SU-DHL-6 (cell line): Measurements from ENCODE around the gene NOVA1.

Experiments used
- H2AFZ ChIP-seq: fragments of 200-600 bp; sonication (generic); 2 replicates; pipeline ENCODE4 v1.6.1; 2014; ENCODE audit warnings: low read depth, mild to moderate bottlenecking, moderate library complexity, mixed read lengths, antibody characterized with exemption, low read length; ENCODE audit not compliant: severe bottlenecking
- H3F3A ChIP-seq: fragments of 200-600 bp; shearing (Covaris generic); 2 replicates; pipeline ENCODE4 v1.6.0; 2016; ENCODE audit warnings: antibody characterized with exemption, mild to moderate bottlenecking; ENCODE audit not compliant: insufficient read depth
- H3K27ac ChIP-seq: fragments of 200-600 bp; sonication (generic); 2 replicates; pipeline ENCODE4 v1.5.1; 2016; ENCODE audit warnings: low read depth, mild to moderate bottlenecking, low read length, moderate library complexity, mixed read lengths
- H3K27me3 ChIP-seq: fragments of 200-600 bp; sonication (generic), shearing (Covaris generic); 2 replicates; pipeline ENCODE4 v1.6.0; 2014; ENCODE audit warnings: mild to moderate bottlenecking, low read length
- H3K36me3 ChIP-seq: fragments of 200-600 bp; sonication (generic); 2 replicates; pipeline ENCODE4 v1.6.1; 2014; ENCODE audit warnings: mild to moderate bottlenecking, low read length, mixed read lengths
- H3K4me2 ChIP-seq: fragments of 300-600, 200-600 bp; shearing (Covaris generic), sonication (generic); 2 replicates; pipeline ENCODE4 v1.6.0; 2014; ENCODE audit warnings: low read length, low read depth, mild to moderate bottlenecking; ENCODE audit not compliant: poor library complexity, severe bottlenecking
- H3K4me3 ChIP-seq: fragments of 200-600 bp; sonication (generic); 2 replicates; pipeline ENCODE4 v1.5.1; 2014; ENCODE audit warnings: antibody characterized with exemption, low read length, mild to moderate bottlenecking, mixed read lengths; ENCODE audit not compliant: insufficient read depth, poor library complexity, severe bottlenecking
- H3K79me2 ChIP-seq: fragments of 200-600 bp; sonication (generic); 2 replicates; pipeline ENCODE4 v1.6.1; 2014; ENCODE audit warnings: mild to moderate bottlenecking, low read length, moderate library complexity; ENCODE audit not compliant: insufficient read depth
- H3K9ac ChIP-seq: fragments of 200-600 bp; sonication (generic); 2 replicates; pipeline ENCODE4 v1.7.0; 2014; ENCODE audit warnings: mild to moderate bottlenecking, low read length
- H3K9me2 ChIP-seq: fragments of 200-600 bp; sonication (generic); replicated peaks from 2 replicates; pipeline ENCODE4 v1.6.1; 2014; ENCODE audit warnings: low read length; ENCODE audit not compliant: insufficient read depth
- H3K9me3 ChIP-seq: fragments of 200-600 bp; sonication (generic); 2 replicates; pipeline ENCODE4 v1.6.1; 2014; ENCODE audit warnings: low read length, mixed read lengths; ENCODE audit not compliant: insufficient read depth
- H4K20me1 ChIP-seq: fragments of 200-600 bp; sonication (generic); 2 replicates; pipeline ENCODE4 v1.6.1; 2014; ENCODE audit warnings: low read depth, mild to moderate bottlenecking, antibody characterized with exemption, low read length, moderate library complexity, mixed read lengths
- EZH2phosphoT487 ChIP-seq: fragments of 200-600 bp; sonication (generic), shearing (Covaris generic); conservative IDR thresholded peaks from 2 replicates; pipeline ENCODE4 v1.6.1; 2018; ENCODE audit warnings: mild to moderate bottlenecking, antibody characterized with exemption, low read length, moderate library complexity, mixed read lengths
- TF ChIP-seq, protein P1 (sequence below): fragments of 200-600 bp; sonication (generic); IDR thresholded peaks from one replicate; pipeline ENCODE4 v1.5.1; 2017; ENCODE audit warnings: antibody characterized with exemption, mild to moderate bottlenecking, low read length, moderate library complexity; ENCODE audit not compliant: insufficient read depth, poor library complexity, severe bottlenecking

NOVA1 gene

DNA sequence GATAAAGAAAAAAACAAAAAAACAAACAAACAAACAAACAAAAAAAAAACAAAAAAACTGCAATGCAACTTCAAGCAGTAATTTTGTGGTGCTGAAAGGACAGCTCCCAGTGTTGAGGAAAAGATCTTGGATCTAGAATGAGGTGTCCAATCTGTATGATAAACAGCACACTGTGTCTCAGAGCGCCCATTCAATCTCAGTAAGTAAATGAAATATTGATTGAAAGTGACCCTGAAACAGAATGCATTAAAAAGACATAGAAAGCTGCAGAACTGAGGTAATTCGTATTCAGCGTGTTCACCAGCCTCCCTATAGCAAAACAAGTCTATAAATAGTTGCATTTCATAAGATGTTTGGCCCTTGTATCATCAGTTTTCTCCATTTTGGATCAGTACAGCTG lies 153.0 kb downstream of the NOVA1 start:
- no peak overlapping the region for H3K4me2 ChIP-seq
- H3K4me3 ChIP-seq: no peak overlapping the region
- no peak overlapping the region for H3K9ac ChIP-seq
- H3K27ac ChIP-seq: no peak overlapping the region
- H3K27me3 ChIP-seq: no peaks in the 10 kb centered on the region
- H4K20me1 ChIP-seq: no peaks in the 10 kb centered on the region
- TF ChIP-seq, protein P1, sequence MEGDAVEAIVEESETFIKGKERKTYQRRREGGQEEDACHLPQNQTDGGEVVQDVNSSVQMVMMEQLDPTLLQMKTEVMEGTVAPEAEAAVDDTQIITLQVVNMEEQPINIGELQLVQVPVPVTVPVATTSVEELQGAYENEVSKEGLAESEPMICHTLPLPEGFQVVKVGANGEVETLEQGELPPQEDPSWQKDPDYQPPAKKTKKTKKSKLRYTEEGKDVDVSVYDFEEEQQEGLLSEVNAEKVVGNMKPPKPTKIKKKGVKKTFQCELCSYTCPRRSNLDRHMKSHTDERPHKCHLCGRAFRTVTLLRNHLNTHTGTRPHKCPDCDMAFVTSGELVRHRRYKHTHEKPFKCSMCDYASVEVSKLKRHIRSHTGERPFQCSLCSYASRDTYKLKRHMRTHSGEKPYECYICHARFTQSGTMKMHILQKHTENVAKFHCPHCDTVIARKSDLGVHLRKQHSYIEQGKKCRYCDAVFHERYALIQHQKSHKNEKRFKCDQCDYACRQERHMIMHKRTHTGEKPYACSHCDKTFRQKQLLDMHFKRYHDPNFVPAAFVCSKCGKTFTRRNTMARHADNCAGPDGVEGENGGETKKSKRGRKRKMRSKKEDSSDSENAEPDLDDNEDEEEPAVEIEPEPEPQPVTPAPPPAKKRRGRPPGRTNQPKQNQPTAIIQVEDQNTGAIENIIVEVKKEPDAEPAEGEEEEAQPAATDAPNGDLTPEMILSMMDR: no peak
- no peak for TF ChIP-seq EZH2phosphoT487
- no peak overlapping the region for H2AFZ ChIP-seq
- H3K36me3 ChIP-seq: no peaks in the 10 kb centered on the region
- 0 out of 2 replicates have a peak, but pooled peaks cover 5% of the 10 kb centered on the region for H3K9me3 ChIP-seq
- no peaks in the 10 kb centered on the region for H3F3A ChIP-seq
- H3K9me2 ChIP-seq: no peaks in the 10 kb centered on the region
- no peaks in the 10 kb centered on the region for H3K79me2 ChIP-seq

DNA sequence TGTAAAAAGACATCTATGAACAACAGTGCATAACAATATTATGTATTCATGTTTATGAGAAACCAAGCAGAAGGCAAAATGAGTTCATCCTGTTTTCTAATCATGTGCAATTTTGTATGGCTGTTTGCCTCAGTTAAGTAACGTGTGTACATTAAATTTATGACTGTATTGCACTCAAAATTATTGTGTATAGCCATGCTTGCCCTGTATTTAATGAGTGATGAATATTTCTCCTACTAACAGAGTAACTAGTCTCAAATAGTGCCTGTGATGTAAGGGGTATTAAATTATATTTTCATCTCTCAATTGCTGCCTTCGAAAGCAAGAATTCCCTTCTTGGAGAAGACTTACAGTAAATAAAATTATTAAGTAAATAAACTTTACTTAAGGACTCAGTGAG lies 154.2 kb downstream of the NOVA1 start:
- no peaks in the 10 kb centered on the region for H3K79me2 ChIP-seq
- no peaks in the 10 kb centered on the region for H3K9me2 ChIP-seq
- no peaks in the 10 kb centered on the region for H4K20me1 ChIP-seq
- H3K9ac ChIP-seq: no peak overlapping the region
- no peaks in the 10 kb centered on the region for H3K27me3 ChIP-seq
- H3K27ac ChIP-seq: no peak overlapping the region
- no peaks in the 10 kb centered on the region for H3F3A ChIP-seq
- H3K36me3 ChIP-seq: no peaks in the 10 kb centered on the region
- 0 out of 2 replicates have a peak, but pooled peaks cover 5% of the 10 kb centered on the region for H3K9me3 ChIP-seq
- H2AFZ ChIP-seq: no peak overlapping the region
- TF ChIP-seq, protein P1: no peak
- TF ChIP-seq EZH2phosphoT487: no peak
- H3K4me3 ChIP-seq: no peak overlapping the region
- no peak overlapping the region for H3K4me2 ChIP-seq

DNA sequence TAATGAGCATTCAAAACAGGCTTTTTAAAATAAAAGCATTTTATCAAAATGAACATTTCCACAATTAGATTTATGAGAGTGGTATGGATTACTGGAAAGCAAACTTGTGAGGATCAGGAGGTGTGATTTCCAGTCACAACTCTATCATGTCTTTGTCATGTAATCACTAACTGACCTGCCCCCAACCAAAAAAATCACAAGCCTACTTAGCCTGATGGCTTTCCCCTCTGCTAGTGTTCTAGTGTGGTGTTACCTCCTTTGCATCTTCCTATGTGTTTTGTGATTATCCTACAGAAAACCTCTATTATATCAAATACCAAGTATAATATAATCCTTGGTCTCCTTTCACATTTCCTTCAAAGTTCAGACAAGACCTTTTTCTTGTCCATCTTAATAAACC lies 168.6 kb downstream of the NOVA1 start:
- H3F3A ChIP-seq: no peaks in the 10 kb centered on the region

More for the DNA sequence above, 168.6 kb downstream of the NOVA1 start:
- Histone ChIP-seq H3K9ac (no peak overlapping the region), H2AFZ (no peak overlapping the region), H3K27ac (no peak overlapping the region), H3K79me2 (no peaks in the 10 kb centered on the region), H3K9me3 (no peaks in the 10 kb centered on the region), H3K36me3 (no peaks in the 10 kb centered on the region), H3K27me3 (no peaks in the 10 kb centered on the region), H3K4me2 (no peak overlapping the region), H4K20me1 (no peaks in the 10 kb centered on the region), H3K4me3 (no peak overlapping the region), H3K9me2 (no peaks in the 10 kb centered on the region)
- TF ChIP-seq, protein P1: no peak
- no peak for TF ChIP-seq EZH2phosphoT487
